GM19438 (cell line): ENCODE data around the gene BFSP2.

Source experiments
- ATAC-seq: cut with Tn5 transposase; IDR thresholded peaks from one replicate; pipeline ENCODE4 v1.9.1; 2021; ENCODE audit warnings: low read depth; ENCODE audit not compliant: unreplicated experiment

Gene BFSP2

GRCh38 chr3:133413161-133414020 is 13.5 kb downstream of the BFSP2 start:
- ATAC-seq, result no peak

DNA sequence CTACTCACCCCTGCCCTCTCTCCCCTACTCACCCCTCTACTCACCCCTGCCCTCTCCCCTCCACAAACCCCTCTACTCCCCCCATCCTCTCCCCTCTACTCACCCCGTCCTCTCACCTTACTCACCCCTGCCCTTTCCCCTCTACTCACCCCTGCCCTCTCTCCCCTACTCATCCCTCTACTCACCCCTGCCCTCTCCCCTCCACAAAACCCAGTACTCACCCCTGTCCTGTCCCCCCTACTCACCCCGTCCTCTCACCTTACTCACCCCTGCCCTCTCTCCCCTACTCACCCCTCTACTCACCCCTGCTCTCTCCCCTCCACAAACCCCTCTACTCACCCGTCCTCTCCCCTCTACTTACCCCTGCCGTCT is 14.2 kb downstream of the BFSP2 start:
- no peak for ATAC-seq

DNA sequence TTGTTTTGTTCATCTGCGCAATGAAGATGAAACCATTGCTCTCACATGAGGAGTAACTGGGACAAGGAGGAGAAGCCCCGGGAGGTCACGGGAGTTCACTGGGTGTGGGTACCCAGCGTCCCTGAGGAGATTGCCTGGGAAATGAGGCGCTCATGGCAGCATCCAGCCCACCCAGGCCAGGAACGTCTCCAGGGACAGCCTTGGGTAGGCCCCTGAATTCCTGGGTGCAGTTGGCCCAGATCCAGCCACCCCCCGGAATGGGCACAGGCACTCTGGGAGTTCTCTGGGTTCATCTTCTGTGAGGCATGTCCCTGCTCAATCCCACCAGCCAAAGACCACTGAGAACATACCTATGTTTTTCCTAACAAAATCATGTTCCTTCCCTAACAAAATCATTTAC is 18.5 kb downstream of the BFSP2 start:
- no peak for ATAC-seq

- no peak for ATAC-seq
Measured at GRCh38 chr3:133419151-133419909, 19.5 kb downstream of the BFSP2 start.

DNA sequence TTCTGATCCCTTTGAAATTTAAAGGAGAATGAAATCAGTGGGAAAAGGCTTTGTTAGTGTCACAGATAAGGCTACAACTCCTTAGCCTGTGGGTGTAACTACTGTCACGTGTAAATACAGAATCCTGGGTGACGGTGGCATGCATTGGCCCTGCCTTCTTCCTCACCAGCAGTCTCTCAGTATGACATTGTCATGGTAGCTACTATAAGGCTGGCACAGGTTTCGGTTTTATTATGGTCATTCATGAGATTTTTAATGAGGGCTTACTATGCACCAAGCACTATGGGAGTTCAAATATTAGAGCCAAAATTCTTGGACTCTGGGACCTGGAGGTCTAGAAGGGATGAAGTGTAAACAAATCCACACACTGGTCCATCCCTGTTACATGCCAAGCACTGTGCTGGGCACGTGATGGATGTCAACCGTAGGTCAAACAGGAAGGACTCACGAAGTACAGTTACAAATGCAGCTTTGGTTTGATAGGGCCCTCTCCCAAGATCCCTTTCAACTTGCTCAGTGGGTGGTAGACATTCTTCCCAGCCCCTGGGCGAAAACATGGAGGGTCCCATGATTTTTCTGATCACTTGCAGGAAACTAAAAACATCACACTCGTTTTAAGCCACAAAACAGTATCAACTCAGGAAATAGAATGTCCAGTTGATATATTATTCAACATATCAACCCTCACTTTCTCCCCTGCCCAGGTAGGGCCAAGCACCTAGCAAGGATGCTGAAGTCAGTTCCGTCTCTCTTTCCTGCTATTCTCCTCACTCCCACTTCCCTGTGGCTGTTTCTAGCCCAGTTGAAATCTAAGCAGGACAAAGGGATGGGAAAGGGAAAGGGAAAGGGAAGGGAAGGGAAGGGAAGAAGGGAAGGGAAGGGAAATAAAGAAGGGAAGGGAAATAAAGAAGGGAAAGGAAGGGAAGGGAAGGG is 25.3 kb downstream of the BFSP2 start:
- no peak for ATAC-seq

- no peak for ATAC-seq
Measured at GRCh38 chr3:133425898-133426297, 26.0 kb downstream of the BFSP2 start.

DNA sequence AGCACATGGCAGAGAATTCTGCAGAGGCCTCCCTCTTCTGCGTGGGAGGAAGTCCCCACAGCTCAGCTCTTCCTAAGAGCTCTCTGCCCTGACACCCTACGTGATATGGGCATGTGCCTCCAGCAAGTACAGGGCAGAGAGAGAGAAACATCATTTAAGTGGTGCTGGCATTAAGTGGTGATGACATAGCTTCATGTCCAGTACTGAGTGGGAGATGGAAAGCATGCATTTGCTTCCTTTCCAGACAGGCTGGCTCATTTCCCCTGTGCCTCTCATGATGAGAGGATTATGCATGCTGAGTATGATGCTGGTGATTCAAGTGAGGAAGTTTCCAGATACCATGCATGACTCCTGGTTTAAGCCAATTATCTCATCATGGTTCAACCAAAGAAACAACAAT is 26.9 kb downstream of the BFSP2 start:
- ATAC-seq, result no peak

DNA sequence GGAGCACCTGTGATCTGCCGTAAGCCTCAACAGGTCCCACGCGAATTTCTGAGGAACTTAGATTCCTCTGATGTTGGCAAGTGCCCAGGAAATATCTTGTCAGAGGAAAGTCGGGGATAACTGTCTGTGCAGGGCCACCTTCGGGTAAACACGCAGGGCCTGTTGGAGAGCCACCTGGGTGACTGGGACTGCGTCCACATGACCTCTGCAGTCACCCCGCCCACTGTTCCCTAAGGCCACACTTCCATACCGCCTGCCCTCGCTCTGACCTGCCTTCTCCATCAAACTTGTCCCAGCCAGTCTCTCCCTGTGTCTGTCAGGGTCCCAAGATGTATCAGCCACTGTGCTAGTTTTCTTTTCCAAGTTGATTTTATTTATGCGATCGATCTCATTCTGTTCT is 28.7 kb downstream of the BFSP2 start:
- ATAC-seq, result no peak

GRCh38 chr3:133429063-133429462 is 29.2 kb downstream of the BFSP2 start:
- ATAC-seq, result no peak

DNA sequence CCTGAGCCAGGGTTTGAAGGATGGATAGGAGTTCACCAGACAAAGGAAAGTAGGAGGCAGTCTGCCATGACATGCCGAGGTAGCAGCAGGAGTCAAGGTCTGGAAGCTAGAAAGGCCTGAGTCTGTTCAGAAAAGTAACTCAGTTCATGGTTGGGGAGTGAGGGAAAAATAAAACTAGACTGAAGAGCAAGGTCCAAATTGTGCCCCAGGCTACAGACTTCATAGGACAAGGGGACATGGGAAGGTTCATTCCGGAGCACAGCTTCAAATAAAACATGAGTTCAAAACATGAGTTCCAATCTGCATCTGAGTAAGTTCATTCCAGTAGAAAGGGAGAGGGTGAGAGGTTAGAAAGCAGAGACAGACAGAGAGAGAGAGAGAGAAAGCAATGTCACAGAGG is 39.7 kb downstream of the BFSP2 start:
- no peak for ATAC-seq

- no peak for ATAC-seq
Measured at GRCh38 chr3:133440652-133441051, 40.8 kb downstream of the BFSP2 start.

DNA sequence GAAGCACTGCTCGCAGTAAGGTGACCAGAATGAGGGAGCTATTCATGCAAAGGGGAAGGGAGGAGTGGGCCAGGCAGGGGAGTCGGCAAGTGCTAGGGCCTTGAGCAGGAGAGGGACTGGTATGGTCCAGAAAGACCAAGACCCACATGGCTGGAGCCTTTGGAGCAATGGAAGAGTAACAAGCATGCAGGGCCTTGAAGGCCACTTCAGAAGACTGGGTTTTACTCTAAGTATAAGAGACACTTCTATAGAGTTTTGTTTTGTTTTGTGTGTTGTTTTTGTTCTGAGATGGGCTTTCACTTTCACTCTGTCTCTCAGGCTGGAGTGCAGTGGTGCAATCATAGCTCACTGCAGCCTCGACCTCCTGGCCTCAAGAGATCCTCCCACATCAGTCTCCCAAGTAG is 42.0 kb downstream of the BFSP2 start:
- peak; percentile 79 for ATAC-seq

- no peak for ATAC-seq
Measured at GRCh38 chr3:133442518-133442917, 42.7 kb downstream of the BFSP2 start.

DNA sequence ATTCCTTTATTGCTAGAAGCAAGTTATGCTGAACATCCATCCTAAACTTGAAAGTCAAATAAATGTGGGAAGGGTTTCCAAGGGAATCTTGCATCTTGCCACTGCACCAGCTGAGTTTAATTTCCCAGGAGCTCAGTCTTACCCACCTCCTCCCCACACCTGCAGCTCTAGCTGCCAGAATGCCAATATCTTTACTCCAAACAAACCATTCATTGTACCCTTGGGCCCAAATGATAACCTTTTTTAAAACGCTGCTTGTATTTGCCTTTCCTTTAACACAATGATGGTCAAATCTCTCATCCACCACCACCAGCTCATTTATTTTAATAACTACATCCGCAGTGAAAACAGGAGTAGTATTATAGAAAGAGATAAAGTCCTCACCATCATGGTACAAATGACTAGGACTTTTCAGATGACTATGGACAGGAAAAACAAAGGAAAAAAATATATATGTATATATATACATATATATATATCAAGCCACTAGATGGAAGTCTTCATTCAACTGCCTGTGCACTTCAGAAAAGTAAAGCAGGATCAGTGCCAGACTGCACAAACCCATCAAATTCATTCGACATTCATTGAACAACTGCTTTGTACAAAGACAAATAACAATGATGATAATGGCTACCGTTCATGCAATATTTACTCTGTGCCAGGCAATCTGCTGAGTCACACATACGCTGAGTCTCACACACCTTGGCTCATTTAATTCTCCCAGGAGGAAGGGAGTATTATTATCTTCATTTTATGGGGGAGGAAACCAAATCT is 44.0 kb downstream of the BFSP2 start:
- ATAC-seq, result no peak

GRCh38 chr3:133444423-133444774 is 44.5 kb downstream of the BFSP2 start:
- ATAC-seq, result no peak

DNA sequence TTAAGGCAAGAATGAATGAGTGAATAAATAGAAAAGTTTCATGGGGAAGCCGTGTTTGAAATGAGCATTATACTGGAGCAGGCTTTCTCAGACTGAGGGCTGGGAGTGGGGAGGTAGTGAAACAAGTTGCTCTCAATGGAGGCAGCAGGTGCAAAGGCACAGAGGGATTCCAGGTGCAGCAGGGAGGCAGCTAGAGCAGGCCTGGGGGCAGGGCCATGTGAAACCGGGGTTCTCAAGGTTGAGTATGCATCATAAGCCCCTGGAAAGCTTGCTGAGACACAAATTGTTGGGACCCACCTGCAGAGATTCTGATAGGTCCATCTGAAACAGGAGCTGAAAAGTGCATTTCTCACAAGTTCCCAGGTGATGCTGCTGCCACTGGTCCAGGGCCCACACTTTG is 45.3 kb downstream of the BFSP2 start:
- ATAC-seq, result no peak

- ATAC-seq, result peak; percentile 26
Measured at GRCh38 chr3:133447750-133448477, 48.1 kb downstream of the BFSP2 start.

DNA sequence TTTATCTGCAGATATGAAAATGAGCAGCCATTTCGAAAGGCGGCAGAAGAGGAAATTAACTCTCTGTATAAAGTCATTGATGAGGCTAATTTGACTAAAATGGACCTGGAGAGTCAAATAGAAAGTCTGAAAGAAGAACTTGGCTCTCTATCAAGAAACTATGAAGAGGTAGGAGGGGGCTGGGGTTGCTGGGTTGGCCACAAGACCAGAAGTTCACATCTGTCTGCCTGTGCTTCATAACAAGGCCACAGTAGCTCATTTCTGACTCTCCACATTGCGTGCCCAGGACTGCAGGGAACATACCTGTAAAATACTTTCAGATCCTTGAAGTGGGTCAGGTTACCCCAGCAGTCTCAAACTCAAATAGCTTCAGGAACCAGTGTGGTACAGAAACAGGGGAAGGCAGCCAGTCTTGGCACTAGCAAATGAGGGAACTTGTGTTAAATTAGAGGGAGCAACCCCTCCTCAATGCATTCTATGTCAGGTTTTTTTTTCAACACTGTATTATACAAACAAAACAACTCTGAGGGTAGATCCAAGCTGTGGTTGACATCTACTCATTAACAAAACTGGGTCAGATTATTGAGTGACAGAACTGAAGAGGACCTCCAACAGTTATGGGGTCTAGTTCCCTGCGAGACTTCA is 48.7 kb downstream of the BFSP2 start:
- peak; percentile 90 for ATAC-seq

DNA sequence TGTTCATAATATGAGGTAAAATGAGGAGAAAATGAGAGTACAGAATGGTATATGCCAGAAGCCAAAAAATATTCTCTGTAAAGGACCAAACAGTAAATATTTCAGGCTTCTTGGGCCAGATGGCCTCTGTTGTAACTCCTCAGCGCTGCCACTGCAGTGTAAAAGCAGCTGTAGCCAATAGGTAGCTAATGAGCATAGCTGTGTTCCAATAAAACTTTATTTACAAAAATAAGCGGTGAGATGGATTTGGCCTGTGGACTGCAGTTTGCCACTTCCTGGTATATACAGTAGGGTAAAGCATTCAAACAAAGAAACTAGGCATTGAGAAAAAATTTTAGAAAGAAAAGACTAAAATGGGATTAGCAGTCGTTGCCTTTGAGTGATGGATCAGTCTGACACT is 51.5 kb downstream of the BFSP2 start:
- no peak for ATAC-seq
